Suppressor macrophage treated with lipopolysaccharide for 4 hours (primary cell): ENCODE results near the gene PTCHD4.
"Not testable (repeated sequence)": the region's sequence is repeated elsewhere in the genome, so short reads cannot be mapped to it uniquely, and the experiment has no call there.

Experiments
- DNase-seq: peaks from one replicate; pipeline ENCODE4 v3.0.0-alpha.2; 2020

The PTCHD4 gene

DNA sequence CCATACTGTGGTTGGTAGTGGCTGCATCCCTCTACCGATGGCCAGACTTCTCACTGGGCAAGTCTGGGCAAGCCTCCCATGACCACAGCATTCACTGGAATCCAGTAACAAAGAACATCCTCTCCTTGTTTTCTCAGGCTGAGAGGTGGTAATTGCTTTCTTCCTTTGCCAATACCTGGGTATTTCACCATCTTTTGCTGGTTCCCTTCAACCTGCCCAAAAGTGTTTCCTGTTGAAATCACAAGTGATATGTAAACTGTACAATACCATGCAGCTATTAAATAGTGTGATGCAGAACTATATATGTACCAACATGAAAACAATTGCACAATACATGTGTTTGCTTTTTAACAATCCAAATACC lies at the start of gene PTCHD4:
PTCHD4 (minus strand) TSS at position 55 of the 364 bp plus-strand sequence. CDS start 42,240 bp downstream, outside the sequence.
- no peak for DNase-seq

DNA sequence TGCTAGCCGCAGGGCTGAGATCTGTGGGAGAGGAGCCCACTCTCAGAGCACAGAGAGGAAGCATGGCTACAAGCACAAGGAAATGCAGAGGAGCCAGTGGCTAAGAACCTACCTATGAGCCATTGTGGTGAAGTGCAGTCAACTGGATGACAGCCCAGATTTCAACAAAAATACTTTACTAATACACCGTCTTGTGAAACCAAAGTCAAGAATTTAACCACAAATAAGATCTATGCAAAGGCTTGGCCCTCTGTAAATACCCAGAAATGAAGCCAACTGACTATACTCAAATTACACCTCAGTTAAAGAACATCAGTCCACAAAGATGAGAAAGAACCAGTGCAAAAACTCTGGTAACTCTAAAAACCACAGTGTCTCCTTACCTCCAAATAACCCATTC lies 40.1 kb upstream of the PTCHD4 start:
- no peak for DNase-seq

DNA sequence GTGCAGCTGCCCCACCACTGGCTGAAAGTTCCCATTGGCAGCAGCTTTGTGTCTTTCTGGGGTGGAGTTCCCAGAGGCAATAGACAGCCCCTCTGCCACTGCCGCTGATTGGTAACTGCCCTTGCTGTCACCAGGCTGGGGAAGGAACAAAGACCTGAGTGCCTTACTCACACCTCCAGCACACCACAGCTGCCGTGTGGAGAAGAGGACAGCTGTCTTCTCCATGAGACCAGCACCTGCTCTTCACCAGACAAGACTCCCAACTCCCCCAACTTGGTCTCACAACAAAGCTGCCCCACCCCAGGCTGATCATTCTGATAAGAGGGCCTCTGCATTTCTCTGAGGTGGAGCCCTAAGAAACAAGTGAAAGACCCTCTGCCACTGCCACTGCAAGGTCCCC lies 39.7 kb upstream of the PTCHD4 start:
- DNase-seq, result no peak

DNA sequence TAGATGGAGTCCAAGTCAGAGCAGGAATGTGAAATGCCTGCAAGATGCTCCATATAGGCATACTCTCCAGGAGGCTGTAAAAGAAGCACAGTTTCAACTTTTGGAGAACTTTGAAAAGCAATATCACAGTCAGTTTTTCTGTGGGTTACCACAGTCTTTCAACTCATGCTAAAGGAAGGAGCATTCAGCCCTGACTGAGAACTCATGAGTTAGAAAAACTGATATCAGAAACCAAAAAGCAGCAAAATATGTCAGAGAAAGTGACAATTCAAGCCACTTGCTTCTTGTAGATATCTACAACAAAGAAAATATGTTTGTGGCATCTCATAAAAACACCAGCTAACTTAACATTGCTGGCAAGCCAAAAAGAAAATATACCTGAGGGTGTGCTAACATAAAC lies 36.1 kb upstream of the PTCHD4 start:
- DNase-seq, result no peak

DNA sequence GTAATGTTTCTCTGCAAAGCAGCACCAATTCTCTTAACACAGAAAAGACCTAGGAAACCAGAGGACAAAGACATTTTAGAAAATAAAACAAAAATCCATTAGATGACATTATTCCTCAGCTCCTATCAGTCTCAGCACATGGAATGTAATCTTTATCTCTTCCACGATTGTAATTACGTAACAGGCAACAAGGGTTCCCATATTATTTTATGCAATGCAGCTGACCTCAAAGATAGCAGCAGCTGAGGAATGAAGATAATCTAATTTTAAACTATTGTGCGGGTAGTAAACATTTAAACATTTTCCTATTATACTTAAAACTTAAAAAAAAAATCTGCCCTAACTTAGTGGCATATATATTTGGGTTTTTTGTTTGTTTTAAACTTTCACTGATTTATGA lies 33.0 kb upstream of the PTCHD4 start:
- no peak for DNase-seq

DNA sequence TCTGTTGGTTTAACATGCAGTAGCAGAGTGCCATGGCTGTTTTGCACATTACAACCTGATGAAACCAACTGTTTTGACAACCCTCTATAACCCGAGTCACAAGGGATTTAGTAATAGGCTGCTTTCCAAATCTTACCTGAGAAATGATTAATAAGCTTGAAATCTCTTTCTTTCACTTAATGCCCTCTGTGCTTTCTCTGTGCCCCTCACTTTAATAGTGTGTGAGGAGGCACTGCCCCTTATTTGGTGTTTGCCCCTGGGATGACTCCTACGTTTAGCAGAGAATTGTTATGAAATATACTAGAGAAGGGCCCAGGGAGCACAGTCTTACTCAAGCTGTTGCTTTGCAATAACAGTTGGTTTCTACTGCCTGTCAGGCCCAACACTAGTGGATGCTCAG lies 31.0 kb upstream of the PTCHD4 start:
- DNase-seq, result no peak

DNA sequence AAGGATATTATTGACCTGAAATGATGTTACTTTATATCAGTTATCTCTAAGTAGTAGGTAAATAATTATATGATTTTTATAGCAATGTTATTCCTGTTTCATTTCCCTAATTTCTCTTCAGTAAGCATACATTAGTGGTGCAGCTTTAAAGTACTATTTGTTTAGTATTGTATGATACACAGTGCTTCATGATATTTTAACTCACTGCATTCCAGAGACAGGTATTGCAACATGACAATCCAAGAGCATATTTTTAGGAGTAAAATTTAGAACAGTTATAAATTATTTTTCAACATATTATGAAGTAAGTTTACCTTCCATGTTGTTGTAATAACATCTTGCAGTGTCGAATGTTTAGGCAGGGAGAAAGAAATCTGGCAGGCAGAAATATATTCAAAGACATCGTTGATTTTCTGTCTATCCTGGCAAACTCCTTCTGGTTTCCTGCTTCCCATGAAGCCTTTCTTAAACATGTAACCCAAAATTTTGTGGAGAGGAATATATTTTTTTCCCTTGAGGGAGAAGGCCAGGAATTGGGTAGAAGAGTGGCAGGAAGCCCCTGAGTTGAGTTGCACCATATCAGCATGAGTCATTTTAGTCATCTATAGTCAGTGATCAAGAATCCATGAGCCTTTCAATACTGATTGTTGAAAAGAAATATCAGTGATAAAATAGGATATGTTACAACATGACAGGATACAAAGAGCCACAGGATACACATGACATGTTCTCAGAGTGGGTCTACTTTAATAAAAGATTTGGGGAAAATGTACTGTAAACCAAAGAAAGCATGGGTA lies 29.0 kb upstream of the PTCHD4 start:
- DNase-seq, result no peak

DNA sequence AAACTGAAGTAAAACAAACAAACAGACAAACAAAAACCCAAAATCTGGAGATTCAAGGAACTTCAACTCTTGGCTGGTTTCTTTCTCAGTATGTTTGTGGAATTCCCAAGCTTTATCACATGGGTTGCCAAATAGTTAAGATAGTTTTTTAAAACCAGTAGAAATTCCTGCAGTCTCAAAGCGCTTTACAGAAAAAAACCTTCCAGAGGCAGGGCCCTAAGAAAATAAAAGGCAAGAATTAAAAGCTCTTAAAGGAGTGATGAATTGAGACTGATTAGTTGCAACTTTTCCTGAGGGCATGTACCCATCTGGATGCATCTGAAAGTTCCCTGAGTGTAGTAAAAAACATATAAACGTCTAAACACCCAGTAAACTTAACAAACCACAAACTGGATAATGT lies 25.9 kb upstream of the PTCHD4 start:
- DNase-seq, result no peak

DNA sequence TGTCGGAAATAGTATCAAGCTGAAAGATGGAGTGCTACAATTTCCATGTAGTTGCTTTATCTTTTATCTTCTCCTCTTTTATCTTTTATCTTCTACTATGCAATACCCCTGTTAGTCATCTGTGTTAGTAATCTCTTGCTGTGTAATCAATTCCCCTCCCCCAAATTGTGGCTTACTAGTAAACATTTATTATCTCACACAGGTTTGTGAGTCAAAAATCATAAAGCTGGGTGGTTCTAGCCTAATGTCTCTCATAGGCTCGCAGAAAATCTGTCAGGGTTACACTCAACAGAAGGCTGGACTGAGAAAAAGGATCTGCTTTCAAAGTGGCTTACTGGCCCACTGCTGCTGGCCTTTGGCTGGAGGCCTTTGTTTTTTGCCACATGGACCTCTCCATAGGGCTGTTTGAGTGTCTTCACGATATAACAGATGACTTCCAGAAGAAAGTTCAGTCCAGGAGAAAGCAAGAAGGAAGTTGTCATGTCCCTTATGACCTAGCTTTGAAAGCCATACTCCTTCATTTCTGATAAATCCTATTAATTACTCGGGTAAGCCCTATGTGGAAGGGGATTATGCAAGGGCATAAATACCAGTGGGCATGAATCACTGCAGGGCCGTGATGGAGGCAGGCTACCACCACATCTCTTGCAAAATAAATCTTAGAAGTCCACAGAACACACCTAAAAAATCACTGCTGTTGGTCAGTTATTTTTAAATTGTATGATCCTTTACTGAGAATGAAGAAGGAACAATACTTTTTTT lies 24.5 kb upstream of the PTCHD4 start:
- DNase-seq, result no peak

DNA sequence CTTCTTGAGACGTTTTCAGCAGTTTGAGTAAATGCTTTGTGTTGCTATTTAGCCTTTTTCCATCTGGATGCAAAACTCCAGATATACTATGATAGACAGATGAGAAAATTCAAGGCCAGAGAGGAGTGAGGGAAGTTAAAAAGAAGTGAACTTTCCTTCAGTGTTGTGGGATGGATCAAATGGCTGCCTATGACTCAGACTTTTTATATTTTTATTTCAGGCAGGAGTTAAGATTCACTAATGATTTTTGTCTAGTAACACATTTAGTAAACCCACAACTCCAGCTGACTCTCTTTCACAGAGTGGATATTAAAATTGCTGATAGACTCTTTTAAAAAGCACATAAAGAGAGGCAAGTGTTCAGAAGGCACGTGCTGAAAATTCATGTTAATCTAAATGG lies 23.2 kb upstream of the PTCHD4 start:
- DNase-seq, result no peak

DNA sequence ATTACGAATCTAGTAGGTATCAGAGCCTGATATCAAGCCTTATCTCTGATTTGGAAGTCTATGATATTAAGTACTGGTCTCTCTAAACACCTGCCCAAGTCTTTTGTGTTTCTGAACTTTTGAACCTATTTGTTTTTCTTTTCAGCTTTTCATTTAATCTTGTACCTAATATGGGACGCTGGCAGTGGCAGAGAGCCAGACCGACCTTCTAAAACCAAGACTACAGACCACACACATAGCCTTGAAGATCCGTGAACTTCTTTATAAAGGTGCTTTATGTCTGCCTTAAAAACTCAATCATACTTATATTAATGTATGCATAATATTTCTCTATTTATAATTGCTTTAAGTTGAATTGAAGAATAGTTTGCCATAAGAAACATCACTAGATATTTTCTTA lies 12.6 kb upstream of the PTCHD4 start:
- no peak for DNase-seq

DNA sequence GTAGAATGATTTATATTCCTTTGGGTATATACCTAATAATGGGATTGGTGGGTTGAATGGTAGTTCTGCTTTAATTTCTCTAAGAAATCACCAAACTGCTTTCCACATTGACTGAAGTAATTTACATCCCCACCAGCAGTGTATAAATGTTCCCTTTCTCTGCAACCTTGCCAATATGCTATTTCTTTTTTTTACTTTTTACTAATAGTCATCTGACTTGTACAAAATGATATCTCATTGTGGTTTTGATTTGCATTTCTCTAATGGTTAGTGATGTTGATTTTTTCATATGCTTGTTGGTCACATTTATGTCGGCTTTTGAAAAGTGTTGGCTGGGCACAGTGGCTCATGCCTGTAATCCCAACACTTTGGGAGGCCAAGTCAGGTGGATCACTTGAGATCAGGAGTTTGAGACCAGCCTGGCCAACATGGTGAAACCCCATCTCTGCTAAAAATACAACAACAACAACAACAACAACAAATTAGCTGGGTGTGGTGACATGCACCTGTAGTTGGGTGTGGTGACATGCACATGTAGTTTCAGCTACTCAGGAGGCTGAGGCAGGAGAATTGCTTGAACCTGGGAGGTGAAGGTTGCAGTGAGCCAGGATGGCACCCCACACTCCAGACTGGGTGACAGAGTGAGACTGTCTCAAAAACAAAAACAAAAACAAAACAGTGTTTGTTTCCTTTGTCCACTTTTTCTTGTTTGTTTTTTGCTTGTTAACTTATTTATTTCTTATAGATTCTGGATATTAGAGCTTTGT lies 11.2 kb upstream of the PTCHD4 start:
- not testable (repeated sequence) for DNase-seq

DNA sequence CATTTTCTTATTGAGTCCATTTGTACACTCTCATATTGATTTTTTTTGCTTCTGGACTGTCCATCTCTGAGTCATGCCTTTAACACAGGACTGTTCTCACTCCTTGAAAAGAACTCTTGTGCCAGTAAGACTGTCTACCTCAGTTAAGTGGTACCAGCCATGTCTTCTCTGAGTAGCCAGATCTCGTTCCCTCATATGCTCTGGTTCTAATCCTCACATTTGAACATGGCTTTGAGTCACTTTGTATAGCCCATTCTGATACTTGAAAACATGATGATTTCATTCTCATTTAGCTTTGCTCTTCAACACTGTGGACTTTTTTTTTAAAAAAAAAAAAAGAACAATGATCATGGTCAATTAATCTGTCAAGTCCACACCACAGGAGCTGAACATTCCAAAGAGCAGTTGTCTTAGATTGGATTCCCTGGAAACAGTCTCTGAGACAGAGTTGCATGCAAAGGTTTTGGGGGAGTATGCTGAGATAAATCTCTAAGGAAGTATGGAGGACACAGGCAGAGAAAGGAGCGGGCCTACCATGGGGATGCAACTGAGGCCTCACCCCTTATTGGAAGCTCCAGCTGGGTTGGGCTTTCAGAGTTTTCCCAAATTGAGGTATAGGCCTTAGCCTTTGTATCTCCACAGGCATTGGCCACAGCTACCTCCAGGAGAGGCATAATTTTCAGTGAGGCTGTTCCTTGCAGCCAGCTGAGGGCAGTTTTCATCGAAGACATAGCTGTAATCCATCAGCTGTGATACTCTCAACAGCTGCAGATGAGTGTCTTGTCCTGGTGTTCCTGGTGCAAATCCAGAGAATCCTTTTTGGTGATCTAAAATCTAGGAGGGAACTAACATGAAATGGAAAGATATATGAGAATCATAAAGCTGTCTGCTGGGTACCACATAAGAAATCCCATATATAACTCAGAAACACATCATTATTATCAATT lies 6.0 kb upstream of the PTCHD4 start:
- DNase-seq, result no peak

DNA sequence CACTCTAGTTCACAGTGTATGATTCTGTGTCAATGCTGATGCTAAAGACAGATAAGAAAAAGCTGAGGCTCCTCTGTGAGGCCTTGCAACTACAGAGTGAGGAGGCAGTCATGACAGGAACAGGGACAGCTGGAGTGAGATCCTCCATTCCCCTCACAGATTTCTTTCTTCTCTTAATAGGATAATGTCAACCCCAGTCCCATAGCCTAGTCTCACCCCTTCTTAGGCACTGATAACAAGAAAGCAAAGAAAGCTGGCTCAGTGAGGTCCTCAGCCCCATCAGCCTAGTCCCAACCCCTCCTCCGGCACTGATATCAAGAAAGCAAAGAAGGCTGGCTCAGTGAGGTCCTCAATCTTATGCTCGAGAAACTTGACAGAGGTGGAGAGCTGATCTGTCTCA lies 2.1 kb upstream of the PTCHD4 start:
- no peak for DNase-seq

DNA sequence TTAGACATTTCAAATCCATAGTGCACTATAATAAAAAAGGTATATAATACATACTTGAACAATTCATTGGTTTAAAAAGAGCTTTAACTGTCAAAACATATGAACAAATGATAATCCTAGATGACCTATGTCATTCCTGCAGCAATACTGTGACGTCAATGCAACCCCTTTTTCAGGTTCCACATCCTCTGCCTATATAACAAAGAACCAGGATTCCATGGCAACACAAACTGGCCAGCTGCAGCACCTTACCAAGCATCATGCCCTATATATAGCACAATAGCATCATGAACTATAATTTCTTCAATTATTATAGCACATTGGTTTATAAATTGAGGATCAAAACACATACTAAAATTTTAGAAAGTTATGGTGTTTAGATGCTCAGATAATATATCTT lies 578 bp upstream of the PTCHD4 start:
- DNase-seq, result no peak

DNA sequence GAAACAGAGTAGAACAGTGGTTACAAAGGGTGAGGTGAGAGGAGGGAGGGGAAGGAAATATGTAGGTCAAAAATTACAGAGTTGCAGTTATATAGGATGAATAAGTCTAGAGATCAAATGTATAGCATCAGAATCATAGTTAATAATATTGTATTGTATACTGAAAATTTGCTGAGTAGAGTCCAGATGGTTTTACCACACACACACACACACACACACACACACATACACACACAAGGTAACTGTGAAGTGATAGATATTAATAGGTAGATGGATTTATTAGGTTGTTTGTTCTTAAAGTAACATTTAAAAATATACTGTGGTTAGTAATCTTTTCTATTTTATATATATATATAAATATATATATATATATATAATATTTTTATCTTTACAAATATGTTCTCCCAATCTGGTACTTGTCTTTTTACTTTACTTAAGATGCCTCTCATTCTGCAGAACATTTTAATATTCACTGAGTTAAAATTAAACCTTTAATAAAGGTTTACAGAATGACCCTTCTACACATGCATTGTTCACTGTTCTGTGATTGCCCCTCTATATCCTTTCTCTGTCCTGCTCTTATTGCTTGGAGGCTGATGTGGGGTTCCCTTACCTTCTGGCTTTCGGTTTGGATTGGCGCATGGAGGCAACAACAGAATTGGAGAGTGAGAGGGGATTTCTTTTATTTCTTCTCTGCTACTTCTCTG lies 408 bp downstream of the PTCHD4 start:
- no peak for DNase-seq

DNA sequence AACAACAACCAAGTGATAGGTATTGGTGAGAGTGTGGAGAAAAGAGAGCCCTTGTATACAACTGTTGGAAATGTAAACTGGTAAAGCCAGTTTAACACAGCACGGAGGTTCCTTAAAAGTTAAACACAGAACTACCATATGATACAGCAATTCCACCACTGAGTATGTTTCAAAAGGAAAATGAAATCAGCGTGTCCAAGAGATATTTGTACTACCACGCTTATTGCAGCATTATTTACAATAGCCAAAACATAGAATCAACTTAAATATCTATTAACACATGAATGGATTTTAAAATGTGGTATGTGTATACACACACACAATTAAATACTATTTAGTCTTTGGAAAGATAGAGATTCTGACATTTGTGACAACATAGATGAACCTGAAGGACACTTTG lies 1.1 kb downstream of the PTCHD4 start:
- no peak for DNase-seq

DNA sequence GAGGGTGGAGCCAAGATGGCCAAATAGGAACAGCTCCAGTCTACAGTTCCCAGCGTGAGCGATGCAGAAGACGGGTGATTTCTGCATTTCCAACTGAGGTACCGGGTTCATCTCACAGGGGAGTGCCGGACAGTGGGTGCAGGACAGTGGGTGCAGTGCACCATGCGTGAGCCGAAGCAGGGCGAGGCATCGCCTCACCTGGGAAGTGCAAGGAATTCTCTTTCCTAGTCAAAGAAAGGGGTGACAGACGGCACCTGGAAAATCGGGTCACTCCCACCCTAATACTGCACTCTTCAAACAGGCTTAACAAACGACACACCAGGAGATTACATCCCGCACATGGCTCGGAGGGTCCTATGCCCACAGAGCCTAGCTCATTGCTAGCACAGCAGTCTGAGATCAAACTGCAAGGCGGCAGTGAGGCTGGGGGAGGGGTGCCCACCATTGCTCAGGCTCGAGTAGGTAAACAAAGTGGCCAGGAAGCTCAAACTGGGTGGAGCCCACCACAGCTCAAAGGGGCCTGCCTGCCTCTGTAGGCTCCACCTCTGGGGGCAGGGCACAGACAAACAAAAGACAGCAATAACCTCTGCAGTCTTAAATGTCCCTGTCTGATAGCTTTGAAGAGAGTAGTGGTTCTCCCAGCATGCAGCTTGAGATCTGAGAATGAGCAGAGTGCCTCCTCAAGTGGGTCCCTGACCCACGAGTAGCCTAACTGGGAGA lies 8.4 kb downstream of the PTCHD4 start:
- not testable (repeated sequence) for DNase-seq

DNA sequence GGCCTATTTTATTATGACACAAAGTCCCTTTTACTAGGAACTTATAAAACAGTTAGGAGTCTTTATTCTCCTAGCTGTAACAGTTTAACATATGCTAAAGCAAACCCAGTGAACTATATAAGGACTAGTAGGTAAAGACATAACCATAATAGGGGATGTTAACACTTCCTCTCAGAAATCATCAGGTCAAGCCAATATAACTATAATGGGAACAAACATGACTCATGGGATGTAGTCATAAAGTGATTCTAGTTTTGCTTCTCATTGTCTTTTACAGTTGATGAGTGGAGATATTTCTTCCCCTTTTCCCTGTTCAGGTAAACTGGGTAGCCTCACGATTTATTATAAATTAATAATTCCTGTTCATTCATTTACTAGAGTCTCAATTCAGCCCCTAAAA lies 9.7 kb downstream of the PTCHD4 start:
- DNase-seq, result peak; percentile 27

DNA sequence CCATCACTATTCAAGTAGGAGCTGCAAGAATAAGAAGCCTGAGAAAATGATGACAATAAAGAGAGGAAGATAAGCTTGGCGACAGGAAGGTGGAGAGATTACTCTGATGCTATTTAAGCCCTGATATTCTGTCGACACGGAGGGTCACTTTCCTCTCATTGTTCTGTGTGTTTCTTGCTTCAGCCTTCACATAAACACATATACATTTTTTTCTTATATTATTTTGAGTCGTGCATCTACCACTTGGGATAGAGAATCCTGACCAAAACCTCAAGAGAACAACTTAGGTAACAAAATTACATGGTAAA lies 10.5 kb downstream of the PTCHD4 start:
- no peak for DNase-seq
